Fibroblast of villous mesenchyme (primary cell): ENCODE data around the gene FANCM. TPM values are rescaled to one million over a fixed set of nuclear protein-coding genes. Genes with fewer than 3 reads are reported as not detected.
A peak's percentile ranks its signal among the peaks of the same experiment; 100 is the strongest.

Experiments used
- DNase-seq: peaks from one replicate; pipeline ENCODE4 v3.0.0-alpha.2; 2010; ENCODE audit warnings: low read depth
- H3K4me3 ChIP-seq: 2 replicates; pipeline ENCODE4 v1.5.1; 2011; ENCODE audit warnings: low read depth, mild to moderate bottlenecking, low read length
- CTCF ChIP-seq: IDR thresholded peaks from 2 replicates; pipeline ENCODE4 v1.5.1; 2012; ENCODE audit warnings: low read depth, mild to moderate bottlenecking, low read length; ENCODE audit not compliant: insufficient read depth
- total RNA-seq: library from RNA; depleted of rRNA; stranded (reverse); fragments of >200 nt; gene quantifications from 2 replicates; pipeline ENCODE4 v1.2.3, GENCODE V29; 2012

The FANCM gene
- total RNA-seq, 1 donor, result 10.8 TPM

- no peak overlapping the region for H3K4me3 ChIP-seq
- TF ChIP-seq CTCF, result no peak
- DNase-seq, result no peak
These were observed 86.9 kb downstream of the FANCM start for GRCh38 chr14:45222485-45223262.

GRCh38 chr14:45227566-45227965 is 91.8 kb downstream of the FANCM start:
- H3K4me3 ChIP-seq, result no peak overlapping the region
- no peak for TF ChIP-seq CTCF
- no peak for DNase-seq

- H3K4me3 ChIP-seq, result no peak overlapping the region
These were observed 103.3 kb downstream of the FANCM start for GRCh38 chr14:45238988-45239387.

GRCh38 chr14:45242706-45243105 is 107.0 kb downstream of the FANCM start:
- no peak for TF ChIP-seq CTCF
- peak overlapping the region; percentile 26 for H3K4me3 ChIP-seq
- no peak for DNase-seq

More at GRCh38 chr14:45238988-45239387, 103.3 kb downstream of the FANCM start:
- no peak for TF ChIP-seq CTCF
- no peak for DNase-seq

- no peak for TF ChIP-seq CTCF
- no peak overlapping the region for H3K4me3 ChIP-seq
- DNase-seq, result no peak
These were observed 110.4 kb downstream of the FANCM start for GRCh38 chr14:45246151-45246550.

GRCh38 chr14:45246691-45247090 is 111.0 kb downstream of the FANCM start:
- H3K4me3 ChIP-seq, result no peak overlapping the region

More at GRCh38 chr14:45246691-45247090, 111.0 kb downstream of the FANCM start:
- TF ChIP-seq CTCF, result no peak
- no peak for DNase-seq
